Measurements from ENCODE around the gene UFD1. TPM values are rescaled to one million over a fixed set of nuclear protein-coding genes. Genes with fewer than 3 reads are reported as not detected.

The UFD1 gene
- total and polyA plus RNA-seq, 9 of the 15 experiments (the other 6 are each of a cell fraction or from before 2014, with no cell fraction given) = 238 to 645 (median 363) TPM

GRCh38 chr22:19448076-19448607, 30.9 kb downstream of the UFD1 start (continued):
- TF ChIP-seq, protein P1, sequence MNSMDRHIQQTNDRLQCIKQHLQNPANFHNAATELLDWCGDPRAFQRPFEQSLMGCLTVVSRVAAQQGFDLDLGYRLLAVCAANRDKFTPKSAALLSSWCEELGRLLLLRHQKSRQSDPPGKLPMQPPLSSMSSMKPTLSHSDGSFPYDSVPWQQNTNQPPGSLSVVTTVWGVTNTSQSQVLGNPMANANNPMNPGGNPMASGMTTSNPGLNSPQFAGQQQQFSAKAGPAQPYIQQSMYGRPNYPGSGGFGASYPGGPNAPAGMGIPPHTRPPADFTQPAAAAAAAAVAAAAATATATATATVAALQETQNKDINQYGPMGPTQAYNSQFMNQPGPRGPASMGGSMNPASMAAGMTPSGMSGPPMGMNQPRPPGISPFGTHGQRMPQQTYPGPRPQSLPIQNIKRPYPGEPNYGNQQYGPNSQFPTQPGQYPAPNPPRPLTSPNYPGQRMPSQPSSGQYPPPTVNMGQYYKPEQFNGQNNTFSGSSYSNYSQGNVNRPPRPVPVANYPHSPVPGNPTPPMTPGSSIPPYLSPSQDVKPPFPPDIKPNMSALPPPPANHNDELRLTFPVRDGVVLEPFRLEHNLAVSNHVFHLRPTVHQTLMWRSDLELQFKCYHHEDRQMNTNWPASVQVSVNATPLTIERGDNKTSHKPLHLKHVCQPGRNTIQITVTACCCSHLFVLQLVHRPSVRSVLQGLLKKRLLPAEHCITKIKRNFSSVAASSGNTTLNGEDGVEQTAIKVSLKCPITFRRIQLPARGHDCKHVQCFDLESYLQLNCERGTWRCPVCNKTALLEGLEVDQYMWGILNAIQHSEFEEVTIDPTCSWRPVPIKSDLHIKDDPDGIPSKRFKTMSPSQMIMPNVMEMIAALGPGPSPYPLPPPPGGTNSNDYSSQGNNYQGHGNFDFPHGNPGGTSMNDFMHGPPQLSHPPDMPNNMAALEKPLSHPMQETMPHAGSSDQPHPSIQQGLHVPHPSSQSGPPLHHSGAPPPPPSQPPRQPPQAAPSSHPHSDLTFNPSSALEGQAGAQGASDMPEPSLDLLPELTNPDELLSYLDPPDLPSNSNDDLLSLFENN (IDR thresholded peaks at IDR 0.05; ENCODE audit: low read depth in 2 of 2, low read length in 2 of 2) = no peak; a peak in 1 of 4 replicates
- TF ChIP-seq, protein P2, sequence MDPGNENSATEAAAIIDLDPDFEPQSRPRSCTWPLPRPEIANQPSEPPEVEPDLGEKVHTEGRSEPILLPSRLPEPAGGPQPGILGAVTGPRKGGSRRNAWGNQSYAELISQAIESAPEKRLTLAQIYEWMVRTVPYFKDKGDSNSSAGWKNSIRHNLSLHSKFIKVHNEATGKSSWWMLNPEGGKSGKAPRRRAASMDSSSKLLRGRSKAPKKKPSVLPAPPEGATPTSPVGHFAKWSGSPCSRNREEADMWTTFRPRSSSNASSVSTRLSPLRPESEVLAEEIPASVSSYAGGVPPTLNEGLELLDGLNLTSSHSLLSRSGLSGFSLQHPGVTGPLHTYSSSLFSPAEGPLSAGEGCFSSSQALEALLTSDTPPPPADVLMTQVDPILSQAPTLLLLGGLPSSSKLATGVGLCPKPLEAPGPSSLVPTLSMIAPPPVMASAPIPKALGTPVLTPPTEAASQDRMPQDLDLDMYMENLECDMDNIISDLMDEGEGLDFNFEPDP (CRISPR knock-in tag; IDR thresholded peaks at IDR 0.05) = no peak
- TF ChIP-seq ZNF239 (CRISPR knock-in tag; IDR thresholded peaks at IDR 0.05) (no peak), BHLHE40 (IDR thresholded peaks at IDR 0.05; ENCODE audit: low read length) (no peak), ZNF280A (IDR thresholded peaks at IDR 0.05; ENCODE audit: low read depth, partially characterized antibody) (no peak), CC2D1A (IDR thresholded peaks at IDR 0.05) (peak; percentile 24; the same call in 1 of the 2 replicates), HEY1 (CRISPR knock-in tag; IDR thresholded peaks at IDR 0.05; ENCODE audit: borderline replicate concordance) (no peak), KDM1A (IDR thresholded peaks at IDR 0.05) (no peak), POLR2AphosphoS2 (IDR thresholded peaks at IDR 0.05; ENCODE audit: low read length) (peak; percentile 98), CBFA2T2 (conservative IDR thresholded peaks at IDR 0.05) (no peak), ZNF224 (CRISPR knock-in tag; IDR thresholded peaks at IDR 0.05) (no peak), FUS (optimal IDR thresholded peaks at IDR 0.05; ENCODE audit: low read depth, low read length) (no peak), ZNF561 (CRISPR knock-in tag; conservative IDR thresholded peaks at IDR 0.05) (no peak), TCFL5 (CRISPR knock-in tag; conservative IDR thresholded peaks at IDR 0.05) (0 out of 2 replicates have a peak, but pooled peaks have one; percentile 7), CBX3 (IDR thresholded peaks at IDR 0.05; ENCODE audit: borderline replicate concordance in 1 of 2, low read length in 2 of 2) (peak in 1 of 2 experiments; percentile 3; a peak in 1 of 3 replicates), NBN (IDR thresholded peaks at IDR 0.05; ENCODE audit: low read depth) (0 out of 2 replicates have a peak, but pooled peaks have one; percentile 13), ZBTB7A (IDR thresholded peaks at IDR 0.05; ENCODE audit: borderline replicate concordance, control insufficient read depth, low read depth, low read length) (no peak), CBX5 (IDR thresholded peaks at IDR 0.05; ENCODE audit: borderline replicate concordance, low read depth) (no peak), ETV1 (tag; conservative IDR thresholded peaks at IDR 0.05; ENCODE audit: low read depth) (no peak; the same call in 1 of the 2 replicates), CCNT2 (IDR thresholded peaks at IDR 0.05; ENCODE audit: borderline replicate concordance, extremely low read depth, insufficient read length, low read depth, low read length) (no peak), ELF1 (tag; IDR thresholded peaks at IDR 0.05) (no peak), ERF (CRISPR knock-in tag; IDR thresholded peaks at IDR 0.05) (0 out of 2 replicates have a peak, but pooled peaks have one; percentile 71), ZNF41 (CRISPR knock-in tag; conservative IDR thresholded peaks at IDR 0.05) (no peak), NFIX (CRISPR knock-in tag; IDR thresholded peaks at IDR 0.05; ENCODE audit: low read depth) (no peak)
